H9 (cell line): ENCODE results near the gene FOXP2. TPM values are rescaled to one million over a fixed set of nuclear protein-coding genes. Genes with fewer than 3 reads are reported as not detected.

ENCODE experiments used
- DNase-seq: peaks from one replicate; pipeline ENCODE4 v3.0.0-alpha.2; 2017
- H2AFZ ChIP-seq: one replicate; pipeline ENCODE4 v1.6.1; 2013; ENCODE audit warnings: mild to moderate bottlenecking, low read length, control low read depth, moderate library complexity
- H2AK5ac ChIP-seq: 2 replicates; pipeline ENCODE4 v1.6.1; 2013; ENCODE audit warnings: low read length, control low read depth, mixed read lengths; ENCODE audit not compliant: insufficient read length
- H2BK120ac ChIP-seq: one replicate; pipeline ENCODE4 v1.6.1; 2013; ENCODE audit warnings: low read depth, mild to moderate bottlenecking, low read length, control low read depth, inconsistent platforms; ENCODE audit not compliant: poor library complexity, severe bottlenecking
- H2BK12ac ChIP-seq: 2 replicates; pipeline ENCODE4 v1.6.1; 2013; ENCODE audit warnings: low read length, control low read depth, mixed read lengths, low read depth; ENCODE audit not compliant: insufficient read length
- H2BK15ac ChIP-seq: 2 replicates; pipeline ENCODE4 v1.6.1; 2013; ENCODE audit warnings: low read depth, low read length, control low read depth
- H2BK20ac ChIP-seq: one replicate; pipeline ENCODE4 v1.6.1; 2013; ENCODE audit warnings: low read depth, mild to moderate bottlenecking, low read length, control low read depth, inconsistent platforms; ENCODE audit not compliant: poor library complexity, severe bottlenecking
- H2BK5ac ChIP-seq: 2 replicates; pipeline ENCODE4 v1.6.1; 2013; ENCODE audit warnings: low read length, control low read depth, mixed read lengths; ENCODE audit not compliant: insufficient read length
- H3K14ac ChIP-seq: 2 replicates; pipeline ENCODE4 v1.6.1; 2013; ENCODE audit warnings: low read length, control low read depth; ENCODE audit not compliant: insufficient read depth
- H3K18ac ChIP-seq: 2 replicates; pipeline ENCODE4 v1.6.1; 2013; ENCODE audit warnings: low read depth, mild to moderate bottlenecking, mixed read lengths, low read length, control low read depth; ENCODE audit not compliant: insufficient read length
- H3K23ac ChIP-seq: 2 replicates; pipeline ENCODE4 v1.6.1; 2013; ENCODE audit warnings: low read length, control low read depth, mixed read lengths, low read depth; ENCODE audit not compliant: insufficient read length
- H3K23me2 ChIP-seq: 2 replicates; pipeline ENCODE4 v1.6.1; 2013; ENCODE audit warnings: low read depth, mild to moderate bottlenecking, mixed read lengths, low read length, control low read depth; ENCODE audit not compliant: insufficient read length, poor library complexity, severe bottlenecking
- H3K27ac ChIP-seq: 2 replicates; pipeline ENCODE4 v1.5.1; 2013; ENCODE audit warnings: low read length, control low read depth, mixed read lengths, low read depth; ENCODE audit not compliant: insufficient read length
- H3K27me3 ChIP-seq: 2 replicates; pipeline ENCODE4 v1.6.1; 2013; ENCODE audit warnings: low read length, control low read depth, inconsistent platforms; ENCODE audit not compliant: insufficient read depth
- H3K4ac ChIP-seq: 2 replicates; pipeline ENCODE4 v1.6.1; 2013; ENCODE audit warnings: low read depth, mild to moderate bottlenecking, control low read depth, inconsistent platforms, low read length, moderate library complexity
- H3K4me1 ChIP-seq: 2 replicates; pipeline ENCODE4 v1.6.1; 2013; ENCODE audit warnings: low read length, control low read depth, inconsistent platforms; ENCODE audit not compliant: insufficient read depth
- H3K4me2 ChIP-seq: 2 replicates; pipeline ENCODE4 v1.6.1; 2013; ENCODE audit warnings: low read length, control low read depth, mixed read lengths; ENCODE audit not compliant: insufficient read length, insufficient read depth
- H3K56ac ChIP-seq: 2 replicates; pipeline ENCODE4 v1.6.1; 2013; ENCODE audit warnings: low read depth, mild to moderate bottlenecking, mixed read lengths, low read length, control low read depth; ENCODE audit not compliant: insufficient read length
- H3K79me1 ChIP-seq: 2 replicates; pipeline ENCODE4 v1.6.1; 2013; ENCODE audit warnings: low read depth, mild to moderate bottlenecking, moderate library complexity, low read length, control low read depth, inconsistent platforms; ENCODE audit not compliant: insufficient read depth, poor library complexity, severe bottlenecking
- H3K79me2 ChIP-seq: 2 replicates; pipeline ENCODE4 v1.6.1; 2013; ENCODE audit warnings: low read length, control low read depth, inconsistent platforms; ENCODE audit not compliant: insufficient read depth
- H3K9ac ChIP-seq: 2 replicates; pipeline ENCODE4 v1.6.1; 2013; ENCODE audit warnings: low read length, control low read depth, mixed read lengths; ENCODE audit not compliant: insufficient read length; ENCODE audit errors: extremely low read depth
- H3K9me3 ChIP-seq: one replicate; pipeline ENCODE4 v1.6.1; 2013; ENCODE audit warnings: low read depth, low read length, inconsistent platforms; ENCODE audit not compliant: control insufficient read depth
- H3T11ph ChIP-seq: one replicate; pipeline ENCODE4 v1.6.1; 2013; ENCODE audit warnings: mild to moderate bottlenecking, low read length, control low read depth, inconsistent platforms
- H4K20me1 ChIP-seq: one replicate; pipeline ENCODE4 v1.6.1; 2013; ENCODE audit not compliant: control insufficient read depth, insufficient read length, insufficient read depth
- H4K5ac ChIP-seq: 2 replicates; pipeline ENCODE4 v1.6.1; 2013; ENCODE audit warnings: low read depth, mild to moderate bottlenecking, mixed read lengths, low read length, control low read depth; ENCODE audit not compliant: insufficient read length
- H4K8ac ChIP-seq: replicated peaks from 2 replicates; pipeline ENCODE4 v1.6.1; 2013; ENCODE audit warnings: low read length, control low read depth, mixed read lengths, low read depth; ENCODE audit not compliant: insufficient read length
- H4K91ac ChIP-seq: 2 replicates; pipeline ENCODE4 v1.6.1; 2013; ENCODE audit warnings: low read depth, mild to moderate bottlenecking, moderate library complexity, mixed read lengths, low read length, control low read depth; ENCODE audit not compliant: insufficient read length
- H3K27ac Mint-ChIP-seq, 3 experiments: 2 replicates in 2 of 3; 3 replicates in 1 of 3; pipeline ENCODE4 v1.8.0; 2020 to 2021; ENCODE audit warnings: mixed read lengths in 3 of 3, mild to moderate bottlenecking in 1 of 3, moderate library complexity in 1 of 3
- H3K27me3 Mint-ChIP-seq: 2 replicates; pipeline ENCODE4 v1.8.0; 2021; ENCODE audit warnings: low read depth, mild to moderate bottlenecking, moderate library complexity, mixed read lengths
- H3K36me3 Mint-ChIP-seq, 3 experiments: 2 replicates in 2 of 3; 3 replicates in 1 of 3; pipeline ENCODE4 v1.8.0; 2020 to 2021; ENCODE audit warnings: low read depth in 3 of 3, mixed read lengths in 3 of 3; ENCODE audit not compliant: insufficient read depth in 1 of 3
- H3K4me1 Mint-ChIP-seq, 2 experiments: 2 replicates each; pipeline ENCODE4 v1.8.0; 2020; ENCODE audit warnings: mixed read lengths in 2 of 2
- H3K4me3 Mint-ChIP-seq, 2 experiments: 2 replicates in 1 of 2; 3 replicates in 1 of 2; pipeline ENCODE4 v1.8.0; 2020 to 2021; ENCODE audit warnings: mild to moderate bottlenecking in 2 of 2, mixed read lengths in 2 of 2, moderate library complexity in 1 of 2
- H3K9me3 Mint-ChIP-seq, 2 experiments: 2 replicates in 1 of 2; 3 replicates in 1 of 2; pipeline ENCODE4 v1.8.0; 2020; ENCODE audit warnings: mild to moderate bottlenecking in 2 of 2, mixed read lengths in 2 of 2, moderate library complexity in 1 of 2
- CTCF ChIP-seq: fragments of 200-600 bp; sonication (generic); conservative IDR thresholded peaks from 3 replicates; pipeline ENCODE4 v1.8.0; 2021; ENCODE audit warnings: antibody characterized with exemption, mild to moderate bottlenecking
- WGBS: extraction: QIAGEN DNeasy Blood & Tissue Kit; methylation state at CpG from one replicate; pipeline ENCODE4 v1.1.7; 2013; ENCODE audit warnings: missing lambda C conversion rate, low lambda C conversion rate, mixed read lengths; ENCODE audit not compliant: insufficient read length; ENCODE audit errors: extremely low coverage; 5-methylcytosine and 5-hydroxymethylcytosine counted together
- total RNA-seq: library from RNA; stranded (reverse); gene quantifications from 2 replicates; pipeline ENCODE4 v1.2.1, GENCODE V29; 2021

Gene FOXP2
- total RNA-seq, 1 experiment from 2014 or later: not detected

- H4K8ac ChIP-seq: no peak overlapping the region
- H4K5ac ChIP-seq: no peak overlapping the region
- no peaks in the 10 kb centered on the region for H3K79me1 ChIP-seq
- no peak overlapping the region for H2AK5ac ChIP-seq
- no peak overlapping the region for H2BK5ac ChIP-seq
- no peak overlapping the region for H3K4me3 Mint-ChIP-seq
- H3K14ac ChIP-seq: no peak overlapping the region
- H3K23ac ChIP-seq: no peak overlapping the region
- no peaks in the 10 kb centered on the region for H4K20me1 ChIP-seq
- no peaks in the 10 kb centered on the region for H3K4me1 Mint-ChIP-seq
- H3K79me2 ChIP-seq: no peaks in the 10 kb centered on the region
- no peak overlapping the region for H2BK120ac ChIP-seq
- TF ChIP-seq CTCF: no peak
- no peak overlapping the region for H2AFZ ChIP-seq
- no peak overlapping the region for H2BK20ac ChIP-seq
- H2BK12ac ChIP-seq: no peak overlapping the region
- no peaks in the 10 kb centered on the region for H3K9me3 ChIP-seq
- H3K4me2 ChIP-seq: no peak overlapping the region
- H3K4ac ChIP-seq: no peak overlapping the region
- H3K4me1 ChIP-seq: no peaks in the 10 kb centered on the region
- DNase-seq: no peak
- no peak overlapping the region for H3K18ac ChIP-seq
- WGBS: no CpG with 5 or more reads among the region's 2 CpGs
- no peak overlapping the region for H3K9ac ChIP-seq
- peaks cover 6 to 16% (median 8%) of the 10 kb centered on the region in 3 experiments for H3K36me3 Mint-ChIP-seq
- no peaks in the 10 kb centered on the region for H3K27me3 ChIP-seq
- peaks cover 20 to 22% of the 10 kb centered on the region in 2 experiments for H3K9me3 Mint-ChIP-seq
- H3K27ac Mint-ChIP-seq: no peak overlapping the region
- H2BK15ac ChIP-seq: no peak overlapping the region
- H3K23me2 ChIP-seq: no peaks in the 10 kb centered on the region
- H3K27ac ChIP-seq: no peak overlapping the region
- H3T11ph ChIP-seq: no peak overlapping the region
- H3K56ac ChIP-seq: no peak overlapping the region
- H3K27me3 Mint-ChIP-seq: no peaks in the 10 kb centered on the region
- no peak overlapping the region for H4K91ac ChIP-seq
Observed at GRCh38 chr7:114484226-114484625, 69.6 kb downstream of the FOXP2 start.
